GM12878 (cell line): Measurements from ENCODE around the gene SIRT3. TPM values are rescaled to one million over a fixed set of nuclear protein-coding genes. Genes with fewer than 3 reads are reported as not detected.
A peak's percentile ranks its signal among the peaks of the same experiment; 100 is the strongest.

Experiments
- ATAC-seq: fragments of 200-7000 bp; cut with Tn5 transposase; 3 replicates; pipeline ENCODE4 v1.9.1; 2020; ENCODE audit warnings: mild to moderate bottlenecking, moderate library complexity
- BruUV-seq: library from RNA; stranded (reverse); fragments of 400-500 nt; replicated peaks from 2 replicates; lab custom pipeline; 2021; lab: Mats Ljungman, UMichigan
- CTCF ChIA-PET: fragments of 300-600 bp; sonication (Branson Sonifier 250); formaldehyde crosslinking; extraction: SDS; loops from one replicate; lab custom pipeline; 2021; ENCODE audit warnings: inconsistent platforms; lab: Yijun Ruan, JAX
- POLR2A ChIA-PET: fragments of 350-600 bp; formaldehyde crosslinking; extraction: SDS; loops from one replicate; lab custom pipeline; 2021; ENCODE audit warnings: inconsistent platforms; lab: Charles Lee
- RAD21 ChIA-PET: fragments of 300-600 bp; sonication (Branson Sonifier 250); formaldehyde crosslinking; loops from one replicate; lab custom pipeline; 2023; ENCODE audit warnings: antibody characterized with exemption; ENCODE audit not compliant: unreplicated experiment; lab: Charles Lee
- SMC1A ChIA-PET: fragments of 300-600 bp; sonication (Branson Sonifier 250); formaldehyde crosslinking; loops from one replicate; lab custom pipeline; 2023; ENCODE audit not compliant: unreplicated experiment, uncharacterized antibody; lab: Charles Lee
- DNase-seq: peaks from one replicate; pipeline ENCODE4 v3.0.0-alpha.2; 2011; ENCODE audit warnings: low read depth, low spot score
- FAIRE-seq: peaks from 3 replicates; lab custom pipeline; 2011; peaks lifted over from hg19 to GRCh38; lab: Jason Lieb, UNC
- H2AFZ ChIP-seq: 2 replicates; pipeline ENCODE4 v1.6.0; 2011; ENCODE audit warnings: low read depth, low read length, control low read depth; ENCODE audit not compliant: control insufficient read depth
- H3K27ac ChIP-seq: 2 replicates; pipeline ENCODE4 v1.5.1; 2011; ENCODE audit warnings: control low read depth; ENCODE audit not compliant: control insufficient read depth, insufficient read depth
- H3K27me3 ChIP-seq, 2 experiments: replicated peaks in 1 of 2; 2 replicates each; pipeline versions ENCODE4 v1.6.0 to v1.6.1; 2011; ENCODE audit warnings: low read length in 1 of 2; ENCODE audit not compliant: control insufficient read depth in 2 of 2, insufficient read depth in 2 of 2
- H3K36me3 ChIP-seq, 2 experiments: 2 replicates each; pipeline ENCODE4 v1.5.1; 2011; ENCODE audit warnings: low read length in 1 of 2; ENCODE audit not compliant: control insufficient read depth in 2 of 2, insufficient read depth in 2 of 2
- H3K4me1 ChIP-seq: 2 replicates; pipeline ENCODE4 v1.6.1; 2011; ENCODE audit warnings: mild to moderate bottlenecking, low read length, moderate library complexity, mixed read lengths; ENCODE audit not compliant: control insufficient read depth, insufficient read depth
- H3K4me2 ChIP-seq: 2 replicates; pipeline ENCODE4 v1.6.0; 2011; ENCODE audit warnings: control low read depth; ENCODE audit not compliant: control insufficient read depth, insufficient read depth
- H3K4me3 ChIP-seq: fragments of 200-600 bp; sonication (generic); 2 replicates; pipeline ENCODE4 v1.5.1; 2016
- H3K79me2 ChIP-seq: 2 replicates; pipeline ENCODE4 v1.6.0; 2011; ENCODE audit warnings: low read length; ENCODE audit not compliant: control insufficient read depth, insufficient read depth
- H3K9ac ChIP-seq: 2 replicates; pipeline ENCODE4 v1.8.0; 2011; ENCODE audit warnings: low read length, control low read depth, mixed read lengths; ENCODE audit not compliant: control insufficient read depth, insufficient read depth
- H3K9me3 ChIP-seq: replicated peaks from 3 replicates; pipeline ENCODE4 v1.5.1; 2011; ENCODE audit warnings: mild to moderate bottlenecking, low read length; ENCODE audit not compliant: control insufficient read depth, insufficient read depth
- H4K20me1 ChIP-seq: 2 replicates; pipeline ENCODE4 v1.6.0; 2011; ENCODE audit not compliant: control insufficient read depth, insufficient read depth
- CTCF ChIP-seq, 3 experiments: IDR thresholded peaks in 2 of 3; conservative IDR thresholded peaks in 1 of 3; 2 replicates each; pipeline ENCODE4 v1.5.1; 2011; ENCODE audit warnings: low read depth in 3 of 3, low read length in 3 of 3, mild to moderate bottlenecking in 3 of 3, control low read depth in 2 of 3, moderate library complexity in 2 of 3, inconsistent platforms in 1 of 3, mixed read lengths in 1 of 3; ENCODE audit not compliant: control insufficient read depth in 2 of 3, insufficient read depth in 1 of 3; ENCODE audit errors: extremely low read depth in 1 of 3
- ESRRA ChIP-seq: IDR thresholded peaks from 2 replicates; pipeline ENCODE4 v1.6.1; 2012; ENCODE audit warnings: mild to moderate bottlenecking, low read length, improper control_type of control experiment
- FOS ChIP-seq: IDR thresholded peaks from 3 replicates; pipeline ENCODE4 v1.6.1; 2011; ENCODE audit warnings: borderline replicate concordance; ENCODE audit not compliant: insufficient read length; ENCODE audit errors: extremely low read depth
- PAX5 ChIP-seq: IDR thresholded peaks from 2 replicates; pipeline ENCODE4 v1.6.1; 2011; ENCODE audit warnings: low read depth, low read length, borderline replicate concordance
- PBX3 ChIP-seq: IDR thresholded peaks from 2 replicates; pipeline ENCODE4 v1.6.1; 2011; ENCODE audit warnings: mild to moderate bottlenecking, low read depth, low read length, moderate library complexity; ENCODE audit not compliant: insufficient replicate concordance
- RBBP5 ChIP-seq: fragments of 200-600 bp; sonication (generic); conservative IDR thresholded peaks from 2 replicates; pipeline ENCODE4 v1.6.1; 2016
- SKIL ChIP-seq: fragments of 450-650 bp; IDR thresholded peaks from 2 replicates; pipeline ENCODE4 v1.6.1; 2017; ENCODE audit warnings: mild to moderate bottlenecking, low read depth, inconsistent platforms; ENCODE audit not compliant: poor library complexity, severe bottlenecking
- whole genome bisulfite sequencing: methylation state at CpG from one replicate; pipeline ENCODE4 v1.1.6; 2016; ENCODE audit warnings: low lambda C conversion rate; ENCODE audit not compliant: insufficient replicate concordance, insufficient coverage; ENCODE audit errors: missing lambda C conversion rate; 5-methylcytosine and 5-hydroxymethylcytosine counted together
- in situ Hi-C: fragments of 300-500 bp; cut with MboI; formaldehyde crosslinking; loops from 9 replicates; pipeline ENCODE4 v1.14.3; 2018; ENCODE audit warnings: mixed read lengths
- intact Hi-C: fragments of 100-400 bp; cut with micrococcal nuclease; formaldehyde crosslinking; loops from one replicate; pipeline ENCODE4 v1.14.2; 2022; ENCODE audit not compliant: unreplicated experiment
- polyA plus RNA-seq, 11 experiments: library from polyadenylated mRNA; depleted of rRNA in 4 of 11; unstranded in 6 of 11; stranded (reverse) in 5 of 11; fragments of >200 nt; fragmentation: Nextera tagmentation in 4 of 11; fragmentation: Illumina TruSeq in 1 of 11; extraction: Ambion mirVana in 4 of 11; extraction: Trizol in 1 of 11; gene quantifications; 1 replicate in 1 of 11; 2 replicates in 10 of 11; pipeline versions ENCODE4 v1.2.1 to v1.2.3, GENCODE V29; 2011 to 2016; ENCODE audit warnings: inconsistent platforms in 2 of 11, missing spikeins in 2 of 11, low read depth in 1 of 11
- total RNA-seq, 4 experiments: library from RNA; depleted of rRNA in 3 of 4; stranded (reverse); fragments of >200 nt in 3 of 4; fragmentation: Illumina TruSeq in 1 of 4; extraction: Trizol in 1 of 4; gene quantifications; 2 replicates each; pipeline versions ENCODE4 v1.2.1 to v1.2.3, GENCODE V29; 2013 to 2021
- TF ChIP-seq, protein P1 (sequence below): fragments of 150-350 bp; IDR thresholded peaks from 2 replicates; pipeline ENCODE4 v1.6.1; 2014; ENCODE audit warnings: mild to moderate bottlenecking, low read depth, low read length

SIRT3 gene
- total and polyA plus RNA-seq, 10 of the 15 experiments (the other 5 are each of a cell fraction or from before 2014, with no cell fraction given) = 0.90 to 23.2 (median 12.6) TPM

DNA sequence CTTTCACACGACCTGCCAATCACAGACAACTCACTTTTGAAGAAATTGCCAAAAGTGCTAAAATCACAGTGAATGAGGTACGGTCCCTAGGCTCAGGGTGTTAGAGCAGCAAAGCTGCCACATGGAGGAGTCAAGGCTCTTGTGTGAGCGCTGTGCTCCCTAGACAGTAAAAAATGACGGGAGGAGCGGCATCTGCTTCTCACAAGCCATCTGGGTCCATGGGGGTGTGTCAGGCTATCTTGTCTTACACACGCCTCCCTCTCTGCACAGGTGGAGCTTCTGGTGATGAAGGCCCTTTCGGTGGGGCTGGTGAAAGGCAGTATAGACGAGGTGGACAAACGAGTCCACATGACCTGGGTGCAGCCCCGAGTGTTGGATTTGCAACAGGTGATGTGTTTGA, 15.4 kb upstream of the SIRT3 start:
- no peak for DNase-seq
- Histone ChIP-seq H3K27me3 (no peaks in the 10 kb centered on the region), H3K9me3 (no peaks in the 10 kb centered on the region), H3K36me3 (peaks cover 17 to 21% of the 10 kb centered on the region in 2 experiments; a peak in 3 of 4 replicates), H2AFZ (no peak overlapping the region), H3K9ac (no peak overlapping the region), H3K27ac (no peak overlapping the region), H4K20me1 (no peaks in the 10 kb centered on the region), H3K79me2 (no peaks in the 10 kb centered on the region), H3K4me3 (no peak overlapping the region), H3K4me1 (no peaks in the 10 kb centered on the region), H3K4me2 (no peak overlapping the region)
- ATAC-seq = no peak
- ChIA-PET CTCF (interaction anchor here (0.6 to 3.9 kb wide), 25 partner anchors 8 to 198 kb away, joined by 3 to 45 read pairs (median 8); partner anchors contain the start of genes BET1L, PGGHG and RIC8A), SMC1A (interaction anchor here (0.9 to 5.6 kb wide), 15 partner anchors 10 to 270 kb away, joined by 3 to 38 read pairs (median 5); partner anchors contain the start of genes BET1L, IFITM2 and PSMD13), POLR2A (interaction anchor here (0.7 to 2.0 kb wide), 5 partner anchors 9 to 38 kb away, joined by 3 to 6 read pairs (median 6); partner anchors contain the start of gene PGGHG), RAD21 (interaction anchor here (1.2 to 2.0 kb wide), 9 partner anchors 14 to 114 kb away, joined by 3 to 23 read pairs (median 7); partner anchors contain the start of genes BET1L, PSMD13 and RIC8A)
- no peak for FAIRE-seq
- in situ Hi-C loops (loop anchor here (5.0 kb wide), 1 partner anchor 106 kb away; no protein-coding TSS in a partner anchor), intact Hi-C loops (no loop called here)
- TF ChIP-seq PAX5 (no peak), RBBP5 (no peak), ESRRA (no peak), CTCF (IDR thresholded peaks at IDR 0.05 in 2 of 3, conservative IDR thresholded peaks at IDR 0.05 in 1 of 3; ENCODE audit: control insufficient read depth in 2 of 3, extremely low read depth in 1 of 3, insufficient read depth in 1 of 3, low read depth in 3 of 3, low read length in 3 of 3) (peak in 1 of 3 experiments; percentile 7; a peak in 2 of 6 replicates), PBX3 (no peak), FOS (no peak), SKIL (no peak)
- TF ChIP-seq, protein P1, sequence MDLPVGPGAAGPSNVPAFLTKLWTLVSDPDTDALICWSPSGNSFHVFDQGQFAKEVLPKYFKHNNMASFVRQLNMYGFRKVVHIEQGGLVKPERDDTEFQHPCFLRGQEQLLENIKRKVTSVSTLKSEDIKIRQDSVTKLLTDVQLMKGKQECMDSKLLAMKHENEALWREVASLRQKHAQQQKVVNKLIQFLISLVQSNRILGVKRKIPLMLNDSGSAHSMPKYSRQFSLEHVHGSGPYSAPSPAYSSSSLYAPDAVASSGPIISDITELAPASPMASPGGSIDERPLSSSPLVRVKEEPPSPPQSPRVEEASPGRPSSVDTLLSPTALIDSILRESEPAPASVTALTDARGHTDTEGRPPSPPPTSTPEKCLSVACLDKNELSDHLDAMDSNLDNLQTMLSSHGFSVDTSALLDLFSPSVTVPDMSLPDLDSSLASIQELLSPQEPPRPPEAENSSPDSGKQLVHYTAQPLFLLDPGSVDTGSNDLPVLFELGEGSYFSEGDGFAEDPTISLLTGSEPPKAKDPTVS = no peak
- BruUV-seq = no TSS peak
- 83% methylated on average over 10 of the region's 10 CpGs for WGBS
